ENCODE results near the gene ZNF296. TPM values are rescaled to one million over a fixed set of nuclear protein-coding genes. Genes with fewer than 3 reads are reported as not detected.

The ZNF296 gene
- total and polyA plus RNA-seq, 2 experiments from 2014 or later: 1.6 to 3.4 TPM

DNA sequence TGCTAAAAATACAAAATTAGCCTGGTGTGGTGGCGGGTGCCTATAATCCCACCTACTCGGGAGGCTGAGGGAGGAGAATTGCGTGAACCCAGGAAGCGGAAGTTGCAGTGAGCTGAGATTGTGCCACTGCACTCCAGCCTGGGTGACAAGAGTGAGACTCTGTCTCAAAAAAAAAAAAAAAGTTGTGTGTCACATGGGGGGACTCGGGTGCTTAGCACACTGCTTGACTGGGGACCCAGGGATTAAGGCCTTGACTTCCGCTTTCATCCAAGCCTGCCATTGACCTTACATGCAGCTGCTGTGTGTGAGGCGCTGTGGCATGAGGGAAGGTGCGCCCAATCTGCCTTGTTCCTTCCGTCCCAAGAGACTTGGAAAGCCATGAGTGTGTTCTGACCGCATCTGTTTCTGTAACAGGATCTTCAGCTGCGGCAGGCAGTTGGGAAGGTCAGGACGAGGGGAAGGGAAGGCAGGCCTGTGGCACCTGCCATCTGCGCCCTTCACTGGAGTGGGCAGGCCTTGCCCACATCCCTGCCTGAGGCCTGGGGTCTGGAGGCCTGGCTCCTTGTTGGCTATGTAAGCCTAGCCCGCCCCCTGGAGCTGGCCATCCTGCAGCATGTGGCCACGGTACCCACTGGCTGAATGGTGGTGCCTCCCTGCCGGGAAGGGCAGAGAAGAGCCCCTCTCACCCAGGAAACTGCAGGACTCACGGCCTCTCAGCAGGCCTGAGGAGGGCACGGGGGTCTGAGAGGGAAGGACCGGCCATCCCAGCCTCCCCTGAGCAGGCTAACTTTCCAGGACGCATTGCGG lies 39.7 kb upstream of the ZNF296 start:
- Histone ChIP-seq H3K27me3 (no peaks in the 10 kb centered on the region), H3K27ac (peak overlapping the region; percentile 10), H3K36me3 (no peaks in the 10 kb centered on the region), H3K4me3 (no peak overlapping the region), H3K9me3 (ENCODE audit: low read depth) (no peaks in the 10 kb centered on the region), H3K4me1 (ENCODE audit: low read depth) (peaks cover 9% of the 10 kb centered on the region)
- DNase-seq (ENCODE audit: low read depth in 1 of 2, low spot score in 1 of 2): no peak
- TF ChIP-seq, protein P1, sequence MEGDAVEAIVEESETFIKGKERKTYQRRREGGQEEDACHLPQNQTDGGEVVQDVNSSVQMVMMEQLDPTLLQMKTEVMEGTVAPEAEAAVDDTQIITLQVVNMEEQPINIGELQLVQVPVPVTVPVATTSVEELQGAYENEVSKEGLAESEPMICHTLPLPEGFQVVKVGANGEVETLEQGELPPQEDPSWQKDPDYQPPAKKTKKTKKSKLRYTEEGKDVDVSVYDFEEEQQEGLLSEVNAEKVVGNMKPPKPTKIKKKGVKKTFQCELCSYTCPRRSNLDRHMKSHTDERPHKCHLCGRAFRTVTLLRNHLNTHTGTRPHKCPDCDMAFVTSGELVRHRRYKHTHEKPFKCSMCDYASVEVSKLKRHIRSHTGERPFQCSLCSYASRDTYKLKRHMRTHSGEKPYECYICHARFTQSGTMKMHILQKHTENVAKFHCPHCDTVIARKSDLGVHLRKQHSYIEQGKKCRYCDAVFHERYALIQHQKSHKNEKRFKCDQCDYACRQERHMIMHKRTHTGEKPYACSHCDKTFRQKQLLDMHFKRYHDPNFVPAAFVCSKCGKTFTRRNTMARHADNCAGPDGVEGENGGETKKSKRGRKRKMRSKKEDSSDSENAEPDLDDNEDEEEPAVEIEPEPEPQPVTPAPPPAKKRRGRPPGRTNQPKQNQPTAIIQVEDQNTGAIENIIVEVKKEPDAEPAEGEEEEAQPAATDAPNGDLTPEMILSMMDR (IDR thresholded peaks at IDR 0.05; ENCODE audit: low read depth, low read length): no peak

DNA sequence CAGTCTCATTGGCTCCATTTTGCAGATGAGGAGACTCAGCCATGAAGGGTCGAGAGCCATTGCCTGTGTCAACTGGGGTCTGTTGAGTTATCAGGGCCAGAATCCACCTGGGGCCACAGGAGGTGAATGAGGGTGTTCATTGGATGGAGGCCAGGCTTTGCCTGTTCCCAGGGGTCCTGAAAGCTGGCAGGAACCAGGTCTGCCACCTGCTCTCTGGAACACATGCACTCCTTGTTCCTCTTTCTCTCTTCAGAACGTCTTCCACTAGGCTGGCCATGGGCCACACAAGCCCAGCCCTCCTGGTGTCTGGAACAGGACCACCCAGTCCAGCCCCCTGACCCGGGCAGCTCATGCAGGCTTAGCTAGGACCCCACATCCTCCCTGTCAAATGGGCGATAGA lies 37.8 kb upstream of the ZNF296 start:
- Histone ChIP-seq H3K4me3 (no peak overlapping the region), H3K9me3 (ENCODE audit: low read depth) (no peaks in the 10 kb centered on the region), H3K4me1 (ENCODE audit: low read depth) (peaks cover 9% of the 10 kb centered on the region), H3K27ac (no peak overlapping the region), H3K36me3 (no peaks in the 10 kb centered on the region), H3K27me3 (no peaks in the 10 kb centered on the region)
- no peak for DNase-seq (ENCODE audit: low read depth in 1 of 2, low spot score in 1 of 2)
- TF ChIP-seq, protein P1 (IDR thresholded peaks at IDR 0.05; ENCODE audit: low read depth, low read length): no peak

DNA sequence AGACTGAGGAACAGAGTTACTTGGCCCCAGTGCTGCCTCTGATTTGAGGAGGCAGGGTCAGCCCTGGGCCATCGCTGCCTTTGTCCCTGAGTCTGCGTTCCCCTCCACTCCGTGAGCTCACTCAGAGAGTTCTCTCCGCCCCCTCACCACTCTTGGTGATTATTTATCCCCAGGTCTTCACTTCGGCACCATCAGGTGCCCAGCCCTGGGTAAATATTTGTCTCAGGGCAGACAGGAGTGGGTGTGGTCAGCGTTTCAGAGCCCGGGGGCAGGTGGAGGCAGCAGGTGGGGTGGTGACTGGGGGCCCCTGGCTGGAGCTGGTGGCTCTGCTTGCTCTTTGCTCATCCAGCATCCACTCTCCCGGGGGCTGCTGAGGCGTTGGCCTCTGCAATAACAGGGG lies 37.4 kb upstream of the ZNF296 start:
- no peak overlapping the region for H3K27ac ChIP-seq
- no peak for DNase-seq (ENCODE audit: low read depth in 1 of 2, low spot score in 1 of 2)
- H3K4me3 ChIP-seq: no peak overlapping the region
- H3K9me3 ChIP-seq (ENCODE audit: low read depth): no peaks in the 10 kb centered on the region
- H3K4me1 ChIP-seq (ENCODE audit: low read depth): peaks cover 9% of the 10 kb centered on the region
- TF ChIP-seq, protein P1 (IDR thresholded peaks at IDR 0.05; ENCODE audit: low read depth, low read length): no peak
- H3K27me3 ChIP-seq: no peaks in the 10 kb centered on the region
- no peaks in the 10 kb centered on the region for H3K36me3 ChIP-seq

DNA sequence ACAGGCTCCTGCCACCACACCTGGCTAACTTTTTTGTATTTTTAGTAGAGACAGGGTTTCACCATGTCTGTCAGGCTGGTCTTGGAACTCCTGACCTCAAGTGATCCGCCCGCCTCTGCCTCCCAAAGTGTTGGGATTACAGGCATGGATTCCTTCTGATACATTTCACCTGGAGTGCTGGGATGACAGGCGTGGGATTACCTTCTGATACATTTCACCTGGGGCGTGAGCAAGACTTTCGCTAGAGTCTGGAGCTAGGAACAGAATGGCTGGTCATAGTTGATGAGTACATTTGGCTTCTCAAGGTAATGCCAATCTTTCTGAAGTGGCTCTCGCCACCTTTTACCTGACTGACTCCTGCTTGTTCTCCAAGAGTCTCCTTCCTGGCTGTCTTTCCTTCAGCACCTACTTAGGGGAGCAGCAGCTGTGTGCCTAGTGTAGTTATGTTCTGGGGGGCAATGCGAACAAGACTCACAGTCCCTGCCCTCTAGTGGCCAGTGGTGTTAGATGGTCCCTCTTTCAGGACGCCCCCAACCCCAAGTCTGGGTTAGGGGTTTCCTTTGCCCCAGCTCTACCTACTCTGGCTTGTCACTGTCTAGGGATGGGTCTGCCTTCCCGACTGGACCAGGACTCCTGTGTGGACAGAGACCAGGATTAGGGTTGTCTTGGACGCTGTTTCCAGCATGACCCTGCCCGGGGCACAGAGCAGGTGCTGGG lies 36.0 kb upstream of the ZNF296 start:
- TF ChIP-seq, protein P1 (IDR thresholded peaks at IDR 0.05; ENCODE audit: low read depth, low read length): no peak
- Histone ChIP-seq H3K27me3 (no peaks in the 10 kb centered on the region), H3K4me1 (ENCODE audit: low read depth) (peaks cover 4% of the 10 kb centered on the region), H3K9me3 (ENCODE audit: low read depth) (no peaks in the 10 kb centered on the region), H3K4me3 (no peak overlapping the region), H3K27ac (no peak overlapping the region), H3K36me3 (no peaks in the 10 kb centered on the region)
- no peak for DNase-seq (ENCODE audit: low read depth in 1 of 2, low spot score in 1 of 2)

DNA sequence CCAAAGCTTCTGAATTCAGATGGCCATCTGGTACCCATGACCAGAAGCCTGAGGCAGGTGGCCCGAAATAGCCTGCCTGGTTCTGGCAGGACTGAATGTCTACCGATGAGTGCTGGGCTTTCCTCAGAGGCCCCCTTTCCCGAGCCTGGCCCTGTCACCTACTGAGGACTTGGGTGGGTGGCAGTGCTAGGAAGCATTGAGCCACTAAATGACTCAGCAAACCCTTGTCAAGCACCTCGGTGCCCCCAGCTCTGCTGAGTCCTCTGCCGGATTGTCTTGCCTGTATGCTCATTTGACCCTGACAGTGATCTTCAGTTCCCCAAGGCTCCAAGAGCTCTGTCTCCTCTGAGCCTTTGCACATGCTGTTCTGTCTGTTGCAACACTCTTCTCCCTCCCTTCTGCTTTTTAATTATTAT lies 34.6 kb upstream of the ZNF296 start:
- no peak for DNase-seq (ENCODE audit: low read depth in 1 of 2, low spot score in 1 of 2)
- H3K4me3 ChIP-seq: no peak overlapping the region
- TF ChIP-seq, protein P1 (IDR thresholded peaks at IDR 0.05; ENCODE audit: low read depth, low read length): no peak
- no peaks in the 10 kb centered on the region for H3K4me1 ChIP-seq (ENCODE audit: low read depth)
- no peaks in the 10 kb centered on the region for H3K36me3 ChIP-seq
- no peak overlapping the region for H3K27ac ChIP-seq
- no peaks in the 10 kb centered on the region for H3K27me3 ChIP-seq
- no peaks in the 10 kb centered on the region for H3K9me3 ChIP-seq (ENCODE audit: low read depth)
